Measurements from ENCODE around the gene PRKCE.

Gene PRKCE

GRCh38 chr2:45850558-45850957 is 199.1 kb downstream of the PRKCE start:
- H3K4me3 ChIP-seq (ENCODE audit: control insufficient read depth, low read depth, low read length) = no peak overlapping the region
- TF ChIP-seq, protein P1, sequence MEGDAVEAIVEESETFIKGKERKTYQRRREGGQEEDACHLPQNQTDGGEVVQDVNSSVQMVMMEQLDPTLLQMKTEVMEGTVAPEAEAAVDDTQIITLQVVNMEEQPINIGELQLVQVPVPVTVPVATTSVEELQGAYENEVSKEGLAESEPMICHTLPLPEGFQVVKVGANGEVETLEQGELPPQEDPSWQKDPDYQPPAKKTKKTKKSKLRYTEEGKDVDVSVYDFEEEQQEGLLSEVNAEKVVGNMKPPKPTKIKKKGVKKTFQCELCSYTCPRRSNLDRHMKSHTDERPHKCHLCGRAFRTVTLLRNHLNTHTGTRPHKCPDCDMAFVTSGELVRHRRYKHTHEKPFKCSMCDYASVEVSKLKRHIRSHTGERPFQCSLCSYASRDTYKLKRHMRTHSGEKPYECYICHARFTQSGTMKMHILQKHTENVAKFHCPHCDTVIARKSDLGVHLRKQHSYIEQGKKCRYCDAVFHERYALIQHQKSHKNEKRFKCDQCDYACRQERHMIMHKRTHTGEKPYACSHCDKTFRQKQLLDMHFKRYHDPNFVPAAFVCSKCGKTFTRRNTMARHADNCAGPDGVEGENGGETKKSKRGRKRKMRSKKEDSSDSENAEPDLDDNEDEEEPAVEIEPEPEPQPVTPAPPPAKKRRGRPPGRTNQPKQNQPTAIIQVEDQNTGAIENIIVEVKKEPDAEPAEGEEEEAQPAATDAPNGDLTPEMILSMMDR (conservative IDR thresholded peaks at IDR 0.05; ENCODE audit: control insufficient read depth, insufficient read depth, low read depth, low read length) = no peak
- no peak for DNase-seq (ENCODE audit: low read depth)

- TF ChIP-seq, protein P1 (conservative IDR thresholded peaks at IDR 0.05; ENCODE audit: control insufficient read depth, insufficient read depth, low read depth, low read length) = no peak
- no peak for DNase-seq (ENCODE audit: low read depth)
- no peak overlapping the region for H3K4me3 ChIP-seq (ENCODE audit: control insufficient read depth, low read depth, low read length)
These were observed 199.6 kb downstream of the PRKCE start for GRCh38 chr2:45851111-45851510.

GRCh38 chr2:45851576-45852304 is 200.3 kb downstream of the PRKCE start:
- peak; percentile 82 for DNase-seq (ENCODE audit: low read depth)
- H3K4me3 ChIP-seq (ENCODE audit: control insufficient read depth, low read depth, low read length) = no peak overlapping the region
- TF ChIP-seq, protein P1 (conservative IDR thresholded peaks at IDR 0.05; ENCODE audit: control insufficient read depth, insufficient read depth, low read depth, low read length) = no peak

- no peak overlapping the region for H3K4me3 ChIP-seq (ENCODE audit: control insufficient read depth, low read depth, low read length)
- no peak for DNase-seq (ENCODE audit: low read depth)
- TF ChIP-seq, protein P1 (conservative IDR thresholded peaks at IDR 0.05; ENCODE audit: control insufficient read depth, insufficient read depth, low read depth, low read length) = no peak
These were observed 201.1 kb downstream of the PRKCE start for GRCh38 chr2:45852450-45853150.

DNA sequence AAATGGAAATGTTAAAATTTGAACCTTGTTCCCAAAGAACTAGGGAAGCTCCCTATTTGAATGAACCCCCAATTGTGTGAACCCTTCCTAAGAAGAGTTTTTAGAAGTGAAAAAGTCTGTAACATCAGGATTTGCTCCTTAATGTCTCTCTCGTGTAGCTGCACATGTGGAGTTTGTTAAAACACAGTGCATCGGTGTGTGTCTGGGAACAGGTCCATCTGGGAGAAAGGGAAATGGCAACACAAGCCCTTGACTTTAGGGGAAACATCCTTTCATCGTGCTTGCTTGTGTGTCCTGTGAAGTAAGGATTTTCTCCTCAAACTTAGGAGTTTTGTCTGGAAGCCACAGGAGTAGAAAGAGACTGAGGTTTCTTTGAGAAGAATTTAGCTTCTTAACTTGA is 203.9 kb downstream of the PRKCE start:
- DNase-seq (ENCODE audit: low read depth) = peak; percentile 77
- TF ChIP-seq, protein P1 (conservative IDR thresholded peaks at IDR 0.05; ENCODE audit: control insufficient read depth, insufficient read depth, low read depth, low read length) = no peak
- H3K4me3 ChIP-seq (ENCODE audit: control insufficient read depth, low read depth, low read length) = no peak overlapping the region

- H3K4me3 ChIP-seq (ENCODE audit: control insufficient read depth, low read depth, low read length) = no peak overlapping the region
- no peak for DNase-seq (ENCODE audit: low read depth)
- TF ChIP-seq, protein P1 (conservative IDR thresholded peaks at IDR 0.05; ENCODE audit: control insufficient read depth, insufficient read depth, low read depth, low read length) = no peak
These were observed 205.2 kb downstream of the PRKCE start for GRCh38 chr2:45856391-45857274.
